Measurements from ENCODE around the gene ASB2. TPM values are rescaled to one million over a fixed set of nuclear protein-coding genes. Genes with fewer than 3 reads are reported as not detected.

The ASB2 gene
- total RNA-seq, 1 donor from 2014 or later = 58.6 TPM

GRCh38 chr14:93974299-93974698, 2.1 kb downstream of the ASB2 start:
- intact Hi-C loops (cut with DNase I) = no loop called here
- no peak for DNase-seq (ENCODE audit: low spot score in 2 of 2)
- Histone ChIP-seq H3K4me1 (peaks cover 11 to 52% of the 10 kb centered on the region in 2 donors), H3K4me3 (peak overlapping the region; percentile 48 to 68), H3K27me3 (no peaks in the 10 kb centered on the region), H3K27ac (peak overlapping the region; percentile 95), H3K9me3 (no peaks in the 10 kb centered on the region), H3K36me3 (no peaks in the 10 kb centered on the region)
- TF ChIP-seq, protein P1, sequence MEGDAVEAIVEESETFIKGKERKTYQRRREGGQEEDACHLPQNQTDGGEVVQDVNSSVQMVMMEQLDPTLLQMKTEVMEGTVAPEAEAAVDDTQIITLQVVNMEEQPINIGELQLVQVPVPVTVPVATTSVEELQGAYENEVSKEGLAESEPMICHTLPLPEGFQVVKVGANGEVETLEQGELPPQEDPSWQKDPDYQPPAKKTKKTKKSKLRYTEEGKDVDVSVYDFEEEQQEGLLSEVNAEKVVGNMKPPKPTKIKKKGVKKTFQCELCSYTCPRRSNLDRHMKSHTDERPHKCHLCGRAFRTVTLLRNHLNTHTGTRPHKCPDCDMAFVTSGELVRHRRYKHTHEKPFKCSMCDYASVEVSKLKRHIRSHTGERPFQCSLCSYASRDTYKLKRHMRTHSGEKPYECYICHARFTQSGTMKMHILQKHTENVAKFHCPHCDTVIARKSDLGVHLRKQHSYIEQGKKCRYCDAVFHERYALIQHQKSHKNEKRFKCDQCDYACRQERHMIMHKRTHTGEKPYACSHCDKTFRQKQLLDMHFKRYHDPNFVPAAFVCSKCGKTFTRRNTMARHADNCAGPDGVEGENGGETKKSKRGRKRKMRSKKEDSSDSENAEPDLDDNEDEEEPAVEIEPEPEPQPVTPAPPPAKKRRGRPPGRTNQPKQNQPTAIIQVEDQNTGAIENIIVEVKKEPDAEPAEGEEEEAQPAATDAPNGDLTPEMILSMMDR (IDR thresholded peaks at IDR 0.05) = no peak

DNA sequence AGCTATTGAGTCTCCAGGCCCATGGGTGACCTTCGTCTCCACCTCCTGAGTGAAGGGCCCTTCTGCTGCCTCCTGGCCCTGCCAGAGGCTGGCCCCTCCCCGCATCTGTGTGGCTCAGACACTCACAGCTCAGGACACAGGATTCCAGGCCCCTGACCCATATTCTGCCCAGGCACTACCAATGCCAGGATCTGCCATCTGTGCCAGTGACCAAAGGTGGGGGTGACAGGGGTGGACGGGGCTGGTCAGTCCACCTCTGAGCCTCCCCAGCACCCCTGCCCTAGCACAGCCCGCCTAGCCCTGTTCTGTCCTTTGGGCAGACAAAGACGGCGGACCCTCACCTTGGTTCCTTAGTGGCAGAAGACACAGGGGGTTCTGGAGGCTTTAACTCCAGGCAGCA, 2.8 kb downstream of the ASB2 start:
- no peak for DNase-seq (ENCODE audit: low spot score in 2 of 2)
- peak overlapping the region; percentile 95 for H3K27ac ChIP-seq
- H3K4me1 ChIP-seq = peaks cover 15 to 57% of the 10 kb centered on the region in 2 donors
- no peaks in the 10 kb centered on the region for H3K27me3 ChIP-seq
- TF ChIP-seq, protein P1 (IDR thresholded peaks at IDR 0.05) = no peak
- no peaks in the 10 kb centered on the region for H3K36me3 ChIP-seq
- H3K4me3 ChIP-seq = peak overlapping the region; percentile 48 to 68
- intact Hi-C loops (cut with DNase I) = no loop called here
- no peaks in the 10 kb centered on the region for H3K9me3 ChIP-seq

- Histone ChIP-seq H3K27me3 (no peaks in the 10 kb centered on the region), H3K9me3 (no peaks in the 10 kb centered on the region), H3K36me3 (no peaks in the 10 kb centered on the region), H3K4me3 (peak overlapping the region in 1 of 2 donors; percentile 68), H3K4me1 (peaks cover 17 to 57% of the 10 kb centered on the region in 2 donors), H3K27ac (peak overlapping the region; percentile 95)
- TF ChIP-seq, protein P1 (IDR thresholded peaks at IDR 0.05) = no peak
- no peak for DNase-seq (ENCODE audit: low spot score in 2 of 2)
- intact Hi-C loops (cut with DNase I) = no loop called here
Measured at GRCh38 chr14:93972618-93973205, 3.7 kb downstream of the ASB2 start.

DNA sequence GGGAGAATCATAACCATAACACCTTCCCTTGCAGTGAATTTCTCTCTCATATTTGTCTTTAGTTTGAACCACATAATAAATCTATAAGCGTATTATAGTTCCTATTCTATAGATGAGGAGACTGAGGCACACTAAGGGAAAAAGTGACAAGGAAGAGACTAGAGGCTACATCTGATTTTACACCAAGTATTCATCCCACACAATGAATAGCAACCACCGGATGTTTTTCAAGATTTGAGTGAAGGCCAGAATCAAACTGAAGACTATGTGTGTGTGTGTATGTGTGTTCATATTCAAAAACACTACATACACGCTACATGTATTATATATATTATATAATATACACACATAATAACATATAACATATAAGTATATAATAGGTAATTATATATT, 4.7 kb downstream of the ASB2 start:
- no peaks in the 10 kb centered on the region for H3K36me3 ChIP-seq
- H3K9me3 ChIP-seq = no peaks in the 10 kb centered on the region
- peak overlapping the region; percentile 95 for H3K27ac ChIP-seq
- peak overlapping the region; percentile 43 to 68 for H3K4me3 ChIP-seq
- no peaks in the 10 kb centered on the region for H3K27me3 ChIP-seq
- TF ChIP-seq, protein P1 (IDR thresholded peaks at IDR 0.05) = no peak
- intact Hi-C loops (cut with DNase I) = loop anchor here (2.0 kb wide), 1 partner anchor 31 kb away; no protein-coding TSS in a partner anchor
- DNase-seq (ENCODE audit: low spot score in 2 of 2) = no peak
- H3K4me1 ChIP-seq = peaks cover 11 to 58% of the 10 kb centered on the region in 2 donors

GRCh38 chr14:93970965-93971634, 5.3 kb downstream of the ASB2 start:
- peaks cover 11 to 63% of the 10 kb centered on the region in 2 donors for H3K4me1 ChIP-seq
- TF ChIP-seq, protein P1 (IDR thresholded peaks at IDR 0.05) = no peak
- DNase-seq (ENCODE audit: low spot score in 2 of 2) = no peak
- H3K9me3 ChIP-seq = no peaks in the 10 kb centered on the region
- no peaks in the 10 kb centered on the region for H3K36me3 ChIP-seq
- H3K4me3 ChIP-seq = peak overlapping the region; percentile 43 to 68
- H3K27me3 ChIP-seq = no peaks in the 10 kb centered on the region
- intact Hi-C loops (cut with DNase I) = loop anchor here (2.0 kb wide), 1 partner anchor 30 kb away; no protein-coding TSS in a partner anchor
- peak overlapping the region; percentile 95 for H3K27ac ChIP-seq

Data from ascending aorta (tissue), 2 donors.